ENCODE measurements around the gene ANKMY1.

ANKMY1 gene

DNA sequence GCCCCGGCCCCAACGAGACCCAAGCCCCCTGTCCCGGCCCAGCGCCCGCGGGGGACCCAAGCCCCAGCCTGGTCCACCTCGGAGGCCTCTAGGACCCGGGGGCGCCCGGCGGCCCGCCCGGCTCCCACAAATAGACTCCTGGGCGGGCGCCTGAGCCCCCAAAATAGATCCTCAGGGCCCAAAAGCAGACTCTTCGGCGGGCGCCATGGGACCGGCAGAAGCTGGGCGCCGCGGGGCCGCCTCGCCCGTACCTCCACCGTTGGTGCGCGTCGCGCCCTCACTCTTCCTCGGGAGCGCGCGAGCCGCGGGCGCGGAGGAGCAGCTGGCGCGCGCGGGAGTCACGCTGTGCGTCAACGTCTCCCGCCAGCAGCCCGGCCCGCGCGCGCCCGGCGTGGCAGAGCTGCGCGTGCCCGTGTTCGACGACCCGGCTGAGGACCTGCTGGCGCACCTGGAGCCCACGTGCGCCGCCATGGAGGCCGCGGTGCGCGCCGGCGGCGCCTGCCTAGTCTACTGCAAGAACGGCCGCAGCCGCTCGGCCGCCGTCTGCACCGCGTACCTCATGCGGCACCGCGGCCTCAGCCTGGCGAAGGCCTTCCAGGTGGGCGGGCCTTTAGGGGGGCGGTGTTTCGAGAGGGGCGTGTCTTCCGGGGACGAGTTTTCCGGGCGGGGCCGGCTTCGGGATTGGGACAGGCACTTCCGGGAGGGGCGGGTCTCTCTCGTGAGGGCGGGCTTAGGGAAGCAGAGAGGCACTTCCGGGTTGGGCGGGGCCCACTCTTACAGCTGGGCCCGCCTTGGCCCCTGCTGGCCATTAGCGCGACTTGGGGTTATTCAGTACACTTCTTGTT lies 2.9 kb upstream of the ANKMY1 start:
- DNase-seq (ENCODE audit: low read depth) = peak; percentile 98
- peak overlapping the region; percentile 65 for H3K4me3 ChIP-seq (ENCODE audit: low read length)
- TF ChIP-seq, protein P1, sequence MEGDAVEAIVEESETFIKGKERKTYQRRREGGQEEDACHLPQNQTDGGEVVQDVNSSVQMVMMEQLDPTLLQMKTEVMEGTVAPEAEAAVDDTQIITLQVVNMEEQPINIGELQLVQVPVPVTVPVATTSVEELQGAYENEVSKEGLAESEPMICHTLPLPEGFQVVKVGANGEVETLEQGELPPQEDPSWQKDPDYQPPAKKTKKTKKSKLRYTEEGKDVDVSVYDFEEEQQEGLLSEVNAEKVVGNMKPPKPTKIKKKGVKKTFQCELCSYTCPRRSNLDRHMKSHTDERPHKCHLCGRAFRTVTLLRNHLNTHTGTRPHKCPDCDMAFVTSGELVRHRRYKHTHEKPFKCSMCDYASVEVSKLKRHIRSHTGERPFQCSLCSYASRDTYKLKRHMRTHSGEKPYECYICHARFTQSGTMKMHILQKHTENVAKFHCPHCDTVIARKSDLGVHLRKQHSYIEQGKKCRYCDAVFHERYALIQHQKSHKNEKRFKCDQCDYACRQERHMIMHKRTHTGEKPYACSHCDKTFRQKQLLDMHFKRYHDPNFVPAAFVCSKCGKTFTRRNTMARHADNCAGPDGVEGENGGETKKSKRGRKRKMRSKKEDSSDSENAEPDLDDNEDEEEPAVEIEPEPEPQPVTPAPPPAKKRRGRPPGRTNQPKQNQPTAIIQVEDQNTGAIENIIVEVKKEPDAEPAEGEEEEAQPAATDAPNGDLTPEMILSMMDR (conservative IDR thresholded peaks at IDR 0.05; ENCODE audit: low read length) = peak; percentile 44

DNA sequence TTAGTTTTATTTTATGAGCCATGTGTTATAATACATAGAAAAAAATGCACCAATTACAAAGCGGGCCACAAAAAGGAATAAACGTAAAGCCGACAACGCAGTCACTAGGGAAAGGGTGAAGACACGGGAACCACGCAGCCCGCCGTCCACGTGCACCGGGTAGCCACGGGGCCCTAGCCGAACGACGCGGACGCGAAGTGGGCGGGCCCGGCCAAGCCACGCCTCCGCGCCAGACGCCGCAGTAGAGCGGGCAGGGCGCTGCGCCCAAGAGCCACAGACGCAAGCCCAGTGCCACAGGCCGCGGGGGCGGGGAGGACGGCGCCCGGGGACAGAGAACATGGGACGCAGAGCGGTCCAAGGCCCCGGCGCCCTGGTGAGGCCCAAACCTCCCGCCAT lies 2.3 kb upstream of the ANKMY1 start, which contains the start of gene DUSP28:
Gene DUSP28 (plus strand): TSS at position 274 of the 396 bp plus-strand sequence. CDS start 328 bp downstream, outside the sequence.
- peak; percentile 85 for DNase-seq (ENCODE audit: low read depth)
- peak within 1 kb of the TSS; percentile 65 for H3K4me3 ChIP-seq (ENCODE audit: low read length)
- TF ChIP-seq, protein P1 (conservative IDR thresholded peaks at IDR 0.05; ENCODE audit: low read length) = no peak

DNA sequence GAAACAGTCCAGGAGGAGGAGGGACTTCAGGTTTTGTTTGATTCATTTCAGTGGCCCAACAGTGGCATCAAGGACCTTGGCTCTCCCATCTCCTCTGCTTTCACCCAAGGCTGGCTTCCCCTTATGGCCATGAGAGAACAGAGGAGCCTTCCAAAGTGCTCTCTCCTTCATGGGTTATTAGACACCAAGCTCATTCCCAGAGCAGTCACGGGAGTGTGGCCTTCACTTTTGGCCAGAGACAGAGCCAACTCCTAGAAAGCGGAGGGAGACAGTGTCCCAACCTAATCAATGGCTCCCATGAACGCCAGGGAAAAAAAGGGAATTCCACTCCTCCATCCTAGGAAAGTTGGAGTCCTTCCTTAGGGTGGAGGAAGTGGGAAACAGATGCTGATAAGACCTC lies 1.5 kb upstream of the ANKMY1 start:
- no peak overlapping the region for H3K4me3 ChIP-seq (ENCODE audit: low read length)

GRCh38 chr2:240558236-240558761 lies 511 bp upstream of the ANKMY1 start:
- TF ChIP-seq, protein P1 (conservative IDR thresholded peaks at IDR 0.05; ENCODE audit: low read length) = no peak
- peak overlapping the region; percentile 58 for H3K4me3 ChIP-seq (ENCODE audit: low read length)
- no peak for DNase-seq (ENCODE audit: low read depth)

More for the DNA sequence above, 1.5 kb upstream of the ANKMY1 start:
- TF ChIP-seq, protein P1 (conservative IDR thresholded peaks at IDR 0.05; ENCODE audit: low read length) = no peak
- no peak for DNase-seq (ENCODE audit: low read depth)

GRCh38 chr2:240557101-240557751 lies 562 bp downstream of the ANKMY1 start:
- TF ChIP-seq, protein P1 (conservative IDR thresholded peaks at IDR 0.05; ENCODE audit: low read length) = no peak
- H3K4me3 ChIP-seq (ENCODE audit: low read length) = peak overlapping the region; percentile 58
- DNase-seq (ENCODE audit: low read depth) = no peak

- DNase-seq (ENCODE audit: low read depth) = peak; percentile 48
- TF ChIP-seq, protein P1 (conservative IDR thresholded peaks at IDR 0.05; ENCODE audit: low read length) = peak; percentile 54
- H3K4me3 ChIP-seq (ENCODE audit: low read length) = no peak overlapping the region
Observed at GRCh38 chr2:240556553-240557100, 1.2 kb downstream of the ANKMY1 start.
